Endothelial cell of umbilical vein (primary cell): ENCODE data around the gene SMIM3. TPM values are rescaled to one million over a fixed set of nuclear protein-coding genes. Genes with fewer than 3 reads are reported as not detected.

Source experiments
- BruUV-seq: library from RNA; stranded (reverse); fragments of 400-500 nt; replicated peaks from 2 replicates; lab custom pipeline; 2021; lab: Mats Ljungman, UMichigan
- CTCF ChIA-PET: fragments of 300-600, 350-600 bp; sonication (Branson Sonifier 250); formaldehyde crosslinking; loops from one replicate; lab custom pipeline; 2021; ENCODE audit warnings: antibody characterized with exemption, inconsistent platforms; lab: Charles Lee
- POLR2A ChIA-PET: fragments of 300-600, 350-600 bp; sonication (Branson Sonifier 250); formaldehyde crosslinking; loops from one replicate; lab custom pipeline; 2021; ENCODE audit warnings: antibody characterized with exemption, inconsistent platforms; lab: Charles Lee
- DNase-seq: peaks from one replicate; pipeline ENCODE4 v3.0.0-alpha.2; 2011; ENCODE audit warnings: low read depth, low spot score
- FAIRE-seq: peaks from 2 replicates; lab custom pipeline; 2011; peaks lifted over from hg19 to GRCh38; lab: Jason Lieb, UNC
- H2AFZ ChIP-seq: 2 replicates; pipeline ENCODE4 v1.6.0; 2012; ENCODE audit warnings: low read depth, low read length, control low read depth, inconsistent platforms
- H3K27ac ChIP-seq: 2 replicates; pipeline ENCODE4 v1.5.1; 2011; ENCODE audit warnings: low read depth, mild to moderate bottlenecking, control low read depth, low read length, moderate library complexity; ENCODE audit not compliant: insufficient read depth
- H3K27me3 ChIP-seq, 2 experiments: 2 replicates each; pipeline versions ENCODE4 v1.6.0 to v1.6.1; 2011; ENCODE audit warnings: low read length in 2 of 2, mixed read lengths in 1 of 2; ENCODE audit not compliant: control insufficient read depth in 2 of 2, insufficient read depth in 2 of 2
- H3K36me3 ChIP-seq, 2 experiments: 2 replicates in 1 of 2; 3 replicates in 1 of 2; pipeline ENCODE4 v1.5.1; 2011; ENCODE audit warnings: low read length in 2 of 2, mild to moderate bottlenecking in 1 of 2, moderate library complexity in 1 of 2; ENCODE audit not compliant: control insufficient read depth in 2 of 2, insufficient read depth in 2 of 2; ENCODE audit errors: extremely low read depth in 1 of 2
- H3K4me1 ChIP-seq: 3 replicates; pipeline ENCODE4 v1.5.1; 2011; ENCODE audit warnings: mild to moderate bottlenecking, low read length; ENCODE audit not compliant: control insufficient read depth, insufficient read depth; ENCODE audit errors: extremely low read depth
- H3K4me2 ChIP-seq: 2 replicates; pipeline ENCODE4 v1.6.1; 2011; ENCODE audit warnings: low read length, control low read depth, mixed read lengths; ENCODE audit not compliant: insufficient read depth
- H3K4me3 ChIP-seq, 3 experiments: fragments of 200-600 bp in 1 of 3; sonication (generic), shearing (Covaris generic) in 1 of 3; replicated peaks in 1 of 3; 2 replicates each; pipeline ENCODE4 v1.5.1; 2011 to 2016; ENCODE audit warnings: control low read depth in 3 of 3, low read length in 3 of 3, mild to moderate bottlenecking in 2 of 3, inconsistent platforms in 1 of 3, low read depth in 1 of 3, moderate library complexity in 1 of 3; ENCODE audit not compliant: insufficient read depth in 1 of 3
- H3K79me2 ChIP-seq: 2 replicates; pipeline ENCODE4 v1.6.0; 2012; ENCODE audit warnings: low read length, inconsistent platforms; ENCODE audit not compliant: control insufficient read depth, insufficient read depth
- H3K9ac ChIP-seq: replicated peaks from 2 replicates; pipeline ENCODE3; 2011; ENCODE audit warnings: low read length, control low read depth; ENCODE audit not compliant: insufficient read depth; ENCODE audit errors: extremely low read depth
- H3K9me1 ChIP-seq: replicated peaks from 3 replicates; pipeline ENCODE4 v1.6.0; 2011; ENCODE audit warnings: mild to moderate bottlenecking, low read length; ENCODE audit not compliant: control insufficient read depth, insufficient read depth; ENCODE audit errors: extremely low read depth
- H3K9me3 ChIP-seq: replicated peaks from 2 replicates; pipeline ENCODE4 v1.5.1; 2012; ENCODE audit warnings: low read length, inconsistent platforms; ENCODE audit not compliant: control insufficient read depth, insufficient read depth
- H4K20me1 ChIP-seq: replicated peaks from 2 replicates; pipeline ENCODE3; 2011; ENCODE audit warnings: mild to moderate bottlenecking, low read length; ENCODE audit not compliant: control insufficient read depth, insufficient read depth; ENCODE audit errors: extremely low read depth
- CTCF ChIP-seq, 2 donors: IDR thresholded peaks; 1 replicate in 1 of 2; 2 replicates in 1 of 2; pipeline ENCODE4 v1.5.1; 2011; ENCODE audit warnings: low read length in 2 of 2, mild to moderate bottlenecking in 2 of 2, moderate library complexity in 2 of 2, control low read depth in 1 of 2, inconsistent platforms in 1 of 2, low read depth in 1 of 2; ENCODE audit not compliant: insufficient read depth in 1 of 2; ENCODE audit errors: extremely low read depth in 1 of 2
- EZH2 ChIP-seq: IDR thresholded peaks from 2 replicates; pipeline ENCODE4 v1.6.1; 2012; ENCODE audit warnings: borderline replicate concordance, low read depth, mild to moderate bottlenecking, moderate library complexity, low read length, inconsistent platforms; ENCODE audit not compliant: severe bottlenecking
- FOS ChIP-seq: IDR thresholded peaks from 2 replicates; pipeline ENCODE4 v1.6.1; 2011; ENCODE audit warnings: mild to moderate bottlenecking, low read length, moderate library complexity, borderline replicate concordance; ENCODE audit not compliant: insufficient read depth
- GATA2 ChIP-seq: IDR thresholded peaks from 2 replicates; pipeline ENCODE4 v1.7.0; 2011; ENCODE audit warnings: low read depth, mild to moderate bottlenecking, moderate library complexity, mixed read lengths, low read length; ENCODE audit not compliant: insufficient read length, insufficient read depth
- JUN ChIP-seq: IDR thresholded peaks from 2 replicates; pipeline ENCODE4 v1.6.1; 2011; ENCODE audit warnings: borderline replicate concordance, low read depth; ENCODE audit not compliant: insufficient read length, insufficient read depth
- MAX ChIP-seq: IDR thresholded peaks from 2 replicates; pipeline ENCODE4 v1.6.1; 2011; ENCODE audit not compliant: insufficient read depth, insufficient read length
- MYC ChIP-seq: IDR thresholded peaks from one replicate; pipeline ENCODE4 v1.6.1; 2011; ENCODE audit warnings: mild to moderate bottlenecking, low read depth, low read length
- POLR2A ChIP-seq: IDR thresholded peaks from 2 replicates; pipeline ENCODE4 v1.6.1; 2012; ENCODE audit warnings: low read depth, mild to moderate bottlenecking, control low read depth, low read length
- POLR2AphosphoS5 ChIP-seq: IDR thresholded peaks from 2 replicates; pipeline ENCODE4 v1.6.1; 2012; ENCODE audit warnings: low read depth, mild to moderate bottlenecking, control low read depth, low read length, moderate library complexity; ENCODE audit not compliant: insufficient read depth
- dilution Hi-C: fragments of 300-500 bp; cut with MboI; formaldehyde crosslinking; loops from one replicate; pipeline ENCODE4 v1.15.0; 2019; ENCODE audit warnings: low sequenced_read_pairs; ENCODE audit not compliant: extremely low pct_ligation_motif_present
- intact Hi-C: fragments of 100-400 bp; cut with micrococcal nuclease; formaldehyde crosslinking; loops from one replicate; pipeline ENCODE4 v1.10.0; 2022
- polyA plus RNA-seq, 4 experiments: library from polyadenylated mRNA; depleted of rRNA in 3 of 4; stranded (reverse) in 3 of 4; unstranded in 1 of 4; fragments of >200 nt; gene quantifications; 2 replicates each; pipeline versions ENCODE4 v1.2.1 to v1.2.3, GENCODE V29; 2011 to 2012; ENCODE audit warnings: missing spikeins in 1 of 4
- total RNA-seq: library from RNA; stranded (reverse); gene quantifications from 2 replicates; pipeline ENCODE4 v1.2.3, GENCODE V29; 2021

SMIM3 gene
- total and polyA plus RNA-seq, 2 donors (not counting 3 experiments of a cell fraction or from before 2014, with no cell fraction given), result 1.0 to 2.0 TPM

- Histone ChIP-seq H3K9me3 (no peaks in the 10 kb centered on the region), H3K4me1 (no peaks in the 10 kb centered on the region), H3K9me1 (no peaks in the 10 kb centered on the region), H4K20me1 (no peaks in the 10 kb centered on the region), H3K79me2 (no peaks in the 10 kb centered on the region), H3K27me3 (peaks cover 2 to 3% of the 10 kb centered on the region in 2 experiments), H2AFZ (no peak overlapping the region), H3K4me2 (no peak overlapping the region), H3K27ac (no peak overlapping the region), H3K36me3 (no peaks in the 10 kb centered on the region), H3K9ac (no peak overlapping the region), H3K4me3 (no peak overlapping the region)
- DNase-seq (no peak), FAIRE-seq (no peak)
- TF ChIP-seq GATA2 (no peak), EZH2 (no peak), FOS (no peak), POLR2AphosphoS5 (no peak), JUN (no peak), POLR2A (no peak), MAX (no peak), MYC (no peak), CTCF (IDR thresholded peaks at IDR 0.05; ENCODE audit: extremely low read depth in 1 of 2, insufficient read depth in 1 of 2, low read depth in 1 of 2, low read length in 2 of 2) (no peak)
- dilution Hi-C loops (no loop called here), intact Hi-C loops (no loop called here)
- POLR2A ChIA-PET, result no interaction called here
- CTCF ChIA-PET, result no interaction called here
- no TSS peak for BruUV-seq
Observed at GRCh38 chr5:150836064-150836463, 57.5 kb downstream of the SMIM3 start.
